Measurements from ENCODE around the gene TASOR.

- TF ChIP-seq POLR2A (IDR thresholded peaks at IDR 0.05) (no peak), CTCF (IDR thresholded peaks at IDR 0.05 in 8 of 11, conservative IDR thresholded peaks at IDR 0.05 in 3 of 11) (no peak), POLR2AphosphoS5 (IDR thresholded peaks at IDR 0.05) (no peak)
These were observed 23.6 kb upstream of the TASOR start for GRCh38 chr3:56706629-56707028.

All from spleen (tissue), 7 donors.